ENCODE data around the gene IKBKG.

DNA sequence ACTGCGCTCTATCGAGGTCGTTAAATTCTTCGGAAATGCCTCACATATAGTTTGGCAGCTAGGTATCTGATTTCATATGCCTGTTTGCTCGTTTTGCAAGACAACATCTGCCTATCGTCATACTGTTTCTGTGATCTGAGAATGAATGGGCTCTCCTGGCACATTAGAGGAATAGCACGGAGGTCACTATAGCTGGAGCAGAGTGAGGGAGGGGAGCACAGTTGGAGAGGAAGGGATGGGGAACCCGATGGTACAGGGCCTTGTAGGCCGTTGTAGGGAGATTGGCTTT is 552 bp downstream of the IKBKG start:
- TF ChIP-seq POLR2A (IDR thresholded peaks at IDR 0.05) (no peak), POLR2AphosphoS5 (IDR thresholded peaks at IDR 0.05) (no peak), EP300 (IDR thresholded peaks at IDR 0.05) (no peak)
- TF ChIP-seq, protein P1, sequence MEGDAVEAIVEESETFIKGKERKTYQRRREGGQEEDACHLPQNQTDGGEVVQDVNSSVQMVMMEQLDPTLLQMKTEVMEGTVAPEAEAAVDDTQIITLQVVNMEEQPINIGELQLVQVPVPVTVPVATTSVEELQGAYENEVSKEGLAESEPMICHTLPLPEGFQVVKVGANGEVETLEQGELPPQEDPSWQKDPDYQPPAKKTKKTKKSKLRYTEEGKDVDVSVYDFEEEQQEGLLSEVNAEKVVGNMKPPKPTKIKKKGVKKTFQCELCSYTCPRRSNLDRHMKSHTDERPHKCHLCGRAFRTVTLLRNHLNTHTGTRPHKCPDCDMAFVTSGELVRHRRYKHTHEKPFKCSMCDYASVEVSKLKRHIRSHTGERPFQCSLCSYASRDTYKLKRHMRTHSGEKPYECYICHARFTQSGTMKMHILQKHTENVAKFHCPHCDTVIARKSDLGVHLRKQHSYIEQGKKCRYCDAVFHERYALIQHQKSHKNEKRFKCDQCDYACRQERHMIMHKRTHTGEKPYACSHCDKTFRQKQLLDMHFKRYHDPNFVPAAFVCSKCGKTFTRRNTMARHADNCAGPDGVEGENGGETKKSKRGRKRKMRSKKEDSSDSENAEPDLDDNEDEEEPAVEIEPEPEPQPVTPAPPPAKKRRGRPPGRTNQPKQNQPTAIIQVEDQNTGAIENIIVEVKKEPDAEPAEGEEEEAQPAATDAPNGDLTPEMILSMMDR (IDR thresholded peaks at IDR 0.05) = no peak
